Forelimb muscle (tissue), 1 donor: ENCODE data around the gene PRSS22. TPM values are rescaled to one million over a fixed set of nuclear protein-coding genes. Genes with fewer than 3 reads are reported as not detected.

Experiments used
- DNase-seq: peaks from one replicate; pipeline ENCODE4 v3.0.0-alpha.2; 2013; ENCODE audit warnings: low read depth
- polyA plus RNA-seq: library from polyadenylated mRNA; unstranded; fragments of 120-200 nt; gene quantifications from one replicate; pipeline ENCODE4 v1.2.1, GENCODE V29; 2013; ENCODE audit not compliant: insufficient read length

The PRSS22 gene
- polyA plus RNA-seq, 1 donor = not detected

GRCh38 chr16:2829501-2830354, 28.2 kb downstream of the PRSS22 start, which contains the start of gene ZG16B:
Gene ZG16B, plus strand, starts transcription at chr16:2830303. Its CDS starts 139 bp downstream, at chr16:2830442.
- no peak for DNase-seq

GRCh38 chr16:2828876-2829430, 29.0 kb downstream of the PRSS22 start:
- no peak for DNase-seq

- no peak for DNase-seq
Measured at GRCh38 chr16:2828521-2828840, 29.5 kb downstream of the PRSS22 start.

- no peak for DNase-seq
Measured at GRCh38 chr16:2827831-2828520, 30.0 kb downstream of the PRSS22 start.

- DNase-seq = no peak
Measured at GRCh38 chr16:2827374-2827791, 30.6 kb downstream of the PRSS22 start.

- DNase-seq = no peak
Measured at GRCh38 chr16:2826591-2827373, 31.2 kb downstream of the PRSS22 start.

- no peak for DNase-seq
Measured at GRCh38 chr16:2825906-2826305, 32.1 kb downstream of the PRSS22 start.

GRCh38 chr16:2825049-2825742, 32.8 kb downstream of the PRSS22 start:
- no peak for DNase-seq

GRCh38 chr16:2824626-2825025, 33.3 kb downstream of the PRSS22 start:
- DNase-seq = no peak

GRCh38 chr16:2822496-2822895, 35.5 kb downstream of the PRSS22 start:
- no peak for DNase-seq

- no peak for DNase-seq
Measured at GRCh38 chr16:2822158-2822495, 35.8 kb downstream of the PRSS22 start.

GRCh38 chr16:2821487-2822157, 36.3 kb downstream of the PRSS22 start:
- no peak for DNase-seq

- DNase-seq = no peak
Measured at GRCh38 chr16:2820836-2821486, 37.0 kb downstream of the PRSS22 start.

GRCh38 chr16:2819939-2820835, 37.8 kb downstream of the PRSS22 start:
- no peak for DNase-seq

GRCh38 chr16:2819179-2819938, 38.6 kb downstream of the PRSS22 start:
- no peak for DNase-seq

- no peak for DNase-seq
Measured at GRCh38 chr16:2818272-2818876, 39.6 kb downstream of the PRSS22 start.

- DNase-seq = no peak
Measured at GRCh38 chr16:2817340-2818271, 40.4 kb downstream of the PRSS22 start.
